Esophagus (tissue), 2 donors: ENCODE data around the gene MARCHF10. TPM values are rescaled to one million over a fixed set of nuclear protein-coding genes. Genes with fewer than 3 reads are reported as not detected.
"Not testable (repeated sequence)": the region's sequence is repeated elsewhere in the genome, so short reads cannot be mapped to it uniquely, and the experiment has no call there.

Source experiments
- H3K27ac ChIP-seq, 2 donors: one replicate each; pipeline ENCODE4 v1.5.1; 2013; ENCODE audit warnings: low read depth in 2 of 2, mild to moderate bottlenecking in 2 of 2, inconsistent platforms in 1 of 2, low read length in 1 of 2, moderate library complexity in 1 of 2
- H3K27me3 ChIP-seq, 2 donors: one replicate each; pipeline ENCODE4 v1.6.1; 2013; ENCODE audit warnings: low read length in 2 of 2, control low read depth in 1 of 2, mild to moderate bottlenecking in 1 of 2; ENCODE audit not compliant: insufficient read depth in 2 of 2, control insufficient read depth in 1 of 2
- H3K36me3 ChIP-seq, 2 donors: one replicate each; pipeline ENCODE4 v1.6.1; 2013; ENCODE audit warnings: low read length in 1 of 2; ENCODE audit not compliant: control insufficient read depth in 2 of 2, insufficient read depth in 2 of 2
- H3K4me1 ChIP-seq, 2 donors: one replicate each; pipeline ENCODE4 v1.6.1; 2013; ENCODE audit warnings: low read length in 1 of 2; ENCODE audit not compliant: control insufficient read depth in 2 of 2, insufficient read depth in 2 of 2
- H3K4me3 ChIP-seq, 2 donors: one replicate each; pipeline ENCODE4 v1.5.1; 2013; ENCODE audit warnings: low read length in 2 of 2, mild to moderate bottlenecking in 2 of 2, low read depth in 1 of 2, moderate library complexity in 1 of 2
- H3K9me3 ChIP-seq, 2 donors: one replicate each; pipeline ENCODE4 v1.6.1; 2013; ENCODE audit warnings: mild to moderate bottlenecking in 2 of 2, low read depth in 1 of 2, low read length in 1 of 2, moderate library complexity in 1 of 2; ENCODE audit not compliant: control insufficient read depth in 2 of 2, insufficient read depth in 1 of 2
- WGBS, 2 donors: extraction: QIAGEN DNeasy Blood & Tissue Kit; methylation state at CpG; one replicate each; pipeline ENCODE4 v1.1.7; 2013; 5-methylcytosine and 5-hydroxymethylcytosine counted together
- polyA plus RNA-seq, 2 donors: library from polyadenylated mRNA; stranded (reverse); fragments of 200-250 nt; gene quantifications; one replicate each; pipeline ENCODE4 v1.2.3, GENCODE V29; 2013
- donor health status: healthy with polysubstance abuse.
- donor health status: Bipolar disorder and iron deficiency.

MARCHF10 gene, protein sequence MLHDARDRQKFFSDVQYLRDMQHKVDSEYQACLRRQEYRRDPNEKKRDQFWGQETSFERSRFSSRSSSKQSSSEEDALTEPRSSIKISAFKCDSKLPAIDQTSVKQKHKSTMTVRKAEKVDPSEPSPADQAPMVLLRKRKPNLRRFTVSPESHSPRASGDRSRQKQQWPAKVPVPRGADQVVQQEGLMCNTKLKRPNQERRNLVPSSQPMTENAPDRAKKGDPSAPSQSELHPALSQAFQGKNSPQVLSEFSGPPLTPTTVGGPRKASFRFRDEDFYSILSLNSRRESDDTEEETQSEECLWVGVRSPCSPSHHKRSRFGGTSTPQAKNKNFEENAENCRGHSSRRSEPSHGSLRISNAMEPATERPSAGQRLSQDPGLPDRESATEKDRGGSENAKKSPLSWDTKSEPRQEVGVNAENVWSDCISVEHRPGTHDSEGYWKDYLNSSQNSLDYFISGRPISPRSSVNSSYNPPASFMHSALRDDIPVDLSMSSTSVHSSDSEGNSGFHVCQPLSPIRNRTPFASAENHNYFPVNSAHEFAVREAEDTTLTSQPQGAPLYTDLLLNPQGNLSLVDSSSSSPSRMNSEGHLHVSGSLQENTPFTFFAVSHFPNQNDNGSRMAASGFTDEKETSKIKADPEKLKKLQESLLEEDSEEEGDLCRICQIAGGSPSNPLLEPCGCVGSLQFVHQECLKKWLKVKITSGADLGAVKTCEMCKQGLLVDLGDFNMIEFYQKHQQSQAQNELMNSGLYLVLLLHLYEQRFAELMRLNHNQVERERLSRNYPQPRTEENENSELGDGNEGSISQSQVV
- under 1 TPM; 0.10 to 0.14 TPM for polyA plus RNA-seq

DNA sequence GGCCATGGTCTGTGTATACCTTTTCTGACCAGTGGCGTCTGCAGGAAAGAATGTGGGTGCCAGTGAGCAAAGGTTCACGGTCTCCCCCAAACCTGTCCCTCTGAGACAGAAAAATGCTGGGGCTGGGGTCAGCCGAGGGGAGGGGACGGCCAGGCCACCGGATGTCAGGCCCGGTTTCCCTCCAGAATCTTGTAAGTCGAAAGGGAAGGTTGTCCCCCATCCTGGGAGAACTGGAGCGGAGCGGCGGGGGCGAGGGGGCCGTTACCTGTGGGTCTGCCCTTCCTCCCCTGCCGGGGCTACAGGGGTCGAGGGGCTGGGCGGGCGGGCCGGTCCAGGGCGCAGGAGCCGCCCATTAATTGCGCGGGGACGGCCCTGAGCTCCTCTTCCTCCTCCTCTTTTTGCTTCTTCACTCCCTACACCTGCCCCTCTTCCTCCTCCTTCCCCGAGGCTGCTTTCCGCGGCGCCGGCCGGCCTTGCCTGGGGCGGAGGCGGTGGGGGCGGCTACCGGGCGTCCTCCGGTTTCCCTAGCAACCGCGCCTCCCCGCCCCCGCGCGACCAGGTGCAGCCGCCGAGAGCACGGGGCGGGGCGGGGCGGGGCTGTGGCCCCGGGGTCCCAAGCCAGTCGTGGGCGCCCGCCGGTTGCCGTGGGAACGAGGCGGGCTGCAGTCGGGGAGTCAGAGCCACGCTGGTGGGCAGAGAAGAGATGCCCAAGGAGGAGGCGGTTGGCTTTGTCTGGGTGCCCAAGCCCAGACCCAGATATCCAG is at the start of gene MARCHF10:
MARCHF10 (minus strand) TSS at position 503 of the 764 bp plus-strand sequence. CDS start 6,579 bp downstream, outside the sequence.
- Histone ChIP-seq H3K9me3 (no peaks in the 10 kb centered on the region), H3K27ac (no peak within 1 kb of the TSS)

DNA sequence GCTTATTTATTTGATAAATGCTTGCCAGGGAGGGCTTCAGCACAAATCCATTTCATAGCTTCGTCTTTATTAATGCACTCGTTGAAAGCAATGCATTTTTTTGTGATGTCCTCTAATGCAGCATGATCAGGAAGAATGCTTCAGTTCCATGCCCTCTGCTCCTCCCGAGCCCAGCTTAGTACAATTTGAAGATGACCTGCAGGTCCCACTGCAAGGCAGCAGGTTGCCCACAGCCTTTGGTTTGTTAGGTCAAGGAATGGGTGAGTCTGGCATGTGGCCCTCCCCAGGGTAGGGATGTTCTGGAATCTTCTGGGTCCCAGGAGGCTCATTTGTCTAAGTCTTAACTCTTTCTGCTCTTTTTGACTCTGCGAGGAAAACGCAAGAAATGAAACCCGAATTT is 49.4 kb upstream of the MARCHF10 start:
- 77 to 83% methylated on average over 6 of the region's 6 CpGs for WGBS, 2 donors
- Histone ChIP-seq H3K27me3 (no peaks in the 10 kb centered on the region), H3K4me1 (peaks cover 0 to 8% of the 10 kb centered on the region in 2 donors), H3K9me3 (no peaks in the 10 kb centered on the region), H3K4me3 (no peak overlapping the region), H3K36me3 (no peaks in the 10 kb centered on the region), H3K27ac (no peak overlapping the region)

More for the DNA sequence above, at the start of gene MARCHF10:
- Histone ChIP-seq H3K27me3 (no peaks in the 10 kb centered on the region), H3K36me3 (no peaks in the 10 kb centered on the region), H3K4me1 (peaks cover 0 to 3% of the 10 kb centered on the region in 2 donors), H3K4me3 (peak within 1 kb of the TSS in 1 of 2 donors; percentile 32)
- WGBS, 2 donors, result 11% methylated on average over 39 to 57 of the region's 57 CpGs

DNA sequence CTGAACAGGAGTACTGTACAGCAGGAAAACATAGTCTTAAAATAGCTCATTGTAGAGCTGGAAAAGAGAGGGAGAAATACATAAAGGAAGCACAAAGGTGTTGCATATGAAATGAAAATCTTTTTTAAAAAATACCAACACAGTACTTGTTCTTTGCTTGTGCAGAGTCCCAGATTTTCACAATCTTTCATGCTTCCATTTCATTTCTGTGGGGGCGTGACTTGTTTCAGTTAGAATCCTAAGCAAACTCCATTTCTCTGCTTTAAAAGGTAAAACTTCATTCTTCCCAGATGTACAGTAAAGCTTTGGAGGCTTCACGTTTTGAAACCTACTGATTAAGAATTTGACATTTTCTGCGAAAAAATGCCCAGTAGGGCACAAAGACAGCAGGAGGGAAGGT is 48.5 kb upstream of the MARCHF10 start:
- no peak overlapping the region for H3K27ac ChIP-seq

DNA sequence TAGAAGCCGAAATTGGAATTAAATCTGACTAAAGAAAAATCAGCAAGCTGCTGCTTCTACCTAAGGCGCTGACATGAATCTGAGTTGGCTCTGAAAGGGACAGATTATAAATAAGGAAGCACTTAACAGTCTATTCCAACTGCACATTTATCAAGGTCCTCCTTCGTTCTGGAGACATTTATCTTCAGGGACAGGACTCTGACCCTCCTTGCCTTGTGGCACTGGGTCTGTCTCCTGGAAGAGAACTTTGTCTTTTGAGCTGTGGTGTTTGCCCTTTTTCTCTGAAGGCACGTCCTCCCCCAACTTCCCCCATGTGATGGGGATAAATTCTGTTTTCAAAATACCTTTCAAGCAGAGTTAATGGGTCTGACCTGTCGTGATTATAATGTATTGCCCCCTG is 47.0 kb upstream of the MARCHF10 start:
- Histone ChIP-seq H3K36me3 (no peaks in the 10 kb centered on the region), H3K9me3 (no peaks in the 10 kb centered on the region), H3K27ac (no peak overlapping the region), H3K27me3 (no peaks in the 10 kb centered on the region), H3K4me3 (no peak overlapping the region), H3K4me1 (no peaks in the 10 kb centered on the region)
- WGBS, 2 donors, result 69 to 78% methylated on average over 5 of the region's 5 CpGs

More for the DNA sequence above, 48.5 kb upstream of the MARCHF10 start:
- H3K4me3 ChIP-seq, result no peak overlapping the region
- no peaks in the 10 kb centered on the region for H3K9me3 ChIP-seq
- H3K27me3 ChIP-seq, result no peaks in the 10 kb centered on the region
- H3K4me1 ChIP-seq, result peaks cover 0 to 8% of the 10 kb centered on the region in 2 donors
- H3K36me3 ChIP-seq, result no peaks in the 10 kb centered on the region
- 79 to 87% methylated on average over 3 of the region's 3 CpGs for WGBS, 2 donors

DNA sequence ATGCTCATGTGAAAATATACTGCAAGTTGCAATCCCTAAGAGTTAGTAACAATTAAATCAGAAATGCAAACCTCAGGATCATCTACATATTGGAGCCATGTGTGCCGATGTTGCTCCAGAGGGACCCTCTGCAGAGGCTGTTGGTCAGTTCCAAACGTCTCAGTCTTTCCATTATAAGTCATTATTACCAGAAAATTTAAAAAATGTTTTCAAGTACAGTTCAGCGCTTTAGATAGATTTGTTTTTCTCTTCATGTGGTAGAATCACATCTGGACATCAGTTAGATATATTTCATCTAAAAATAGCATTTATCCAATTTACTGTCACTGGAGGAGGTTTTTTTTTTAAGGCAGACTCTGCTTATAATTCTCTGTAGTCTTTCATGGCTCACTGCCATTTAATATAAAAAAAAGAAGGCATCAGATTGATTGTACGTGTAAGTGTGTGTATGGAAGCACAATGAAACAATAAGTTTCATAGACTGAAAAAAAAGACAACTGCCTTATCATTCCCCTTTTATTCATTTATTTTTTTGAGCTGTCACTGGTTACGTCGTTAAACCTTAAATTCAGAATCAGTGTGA is 46.1 kb upstream of the MARCHF10 start:
- H3K36me3 ChIP-seq, result no peaks in the 10 kb centered on the region
- no peaks in the 10 kb centered on the region for H3K4me1 ChIP-seq
- no peaks in the 10 kb centered on the region for H3K27me3 ChIP-seq
- no peak overlapping the region for H3K4me3 ChIP-seq
- WGBS, 2 donors, result 68 to 71% methylated on average over 6 of the region's 6 CpGs
- no peak overlapping the region for H3K27ac ChIP-seq
- no peaks in the 10 kb centered on the region for H3K9me3 ChIP-seq

DNA sequence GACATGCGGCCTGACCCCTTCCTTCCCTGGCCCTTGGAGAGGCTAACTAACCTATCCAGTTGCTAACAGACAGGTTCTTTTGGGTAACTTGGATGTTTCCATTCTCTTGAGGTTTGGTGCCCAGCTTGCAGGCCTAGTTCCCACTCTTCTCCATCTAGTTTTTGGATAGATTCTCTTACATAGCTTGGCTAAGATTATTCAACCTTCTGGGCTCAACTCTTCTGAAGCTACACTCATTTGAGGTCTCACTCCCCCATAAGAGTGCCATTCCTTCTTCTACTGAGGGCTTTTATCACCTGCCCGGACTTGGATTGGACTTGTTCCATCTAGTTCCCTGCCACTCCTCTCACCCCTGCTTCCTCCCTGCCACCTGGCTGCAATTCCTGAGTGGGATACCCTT is 44.1 kb upstream of the MARCHF10 start:
- Histone ChIP-seq H3K27me3 (no peaks in the 10 kb centered on the region), H3K9me3 (no peaks in the 10 kb centered on the region), H3K4me1 (no peaks in the 10 kb centered on the region), H3K4me3 (no peak overlapping the region), H3K36me3 (no peaks in the 10 kb centered on the region), H3K27ac (no peak overlapping the region)
- WGBS, 2 donors, result 86 to 95% methylated on average over 2 of the region's 2 CpGs

DNA sequence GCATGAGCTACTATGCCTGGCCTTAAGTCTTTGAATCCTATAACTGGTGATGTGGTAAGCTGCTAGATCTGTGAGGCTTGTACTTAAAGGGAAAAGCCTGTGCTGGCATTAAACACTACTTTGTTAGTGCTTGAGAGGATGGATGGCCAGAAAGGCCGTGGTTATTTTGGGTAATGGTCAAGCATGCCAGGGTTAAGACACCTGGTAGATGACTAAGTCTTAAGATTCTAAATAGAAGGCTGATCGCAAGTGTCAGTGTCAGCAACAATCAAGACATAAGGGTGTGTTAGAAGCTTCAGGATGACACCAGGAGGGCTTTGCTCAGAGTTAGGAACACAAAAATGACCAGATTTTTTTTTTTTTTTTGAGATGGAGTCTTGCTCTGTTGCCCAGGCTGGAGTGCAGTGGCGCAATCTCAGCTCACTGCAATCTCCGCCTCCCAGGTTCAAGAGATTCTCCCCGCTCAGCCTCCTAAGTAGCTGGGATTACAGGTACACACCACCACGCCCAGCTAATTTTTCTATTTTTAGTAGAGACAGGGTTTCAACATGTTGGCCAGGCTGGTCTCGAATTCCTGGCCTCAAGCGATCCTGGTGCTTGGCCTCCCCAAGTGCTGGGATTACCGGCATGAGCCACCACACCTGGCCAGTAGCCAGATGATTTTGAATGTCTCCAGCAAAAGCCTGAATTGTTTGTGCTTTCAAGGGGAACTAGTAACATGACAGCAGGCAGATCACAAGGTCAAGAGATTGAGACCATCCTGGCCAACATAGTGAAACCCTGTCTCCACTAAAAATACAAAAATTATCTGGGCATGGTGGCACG is 41.7 kb upstream of the MARCHF10 start:
- 76 to 82% methylated on average over 10 of the region's 10 CpGs for WGBS, 2 donors
- not testable (repeated sequence) for H3K4me1 ChIP-seq, H3K36me3 ChIP-seq, H3K27ac ChIP-seq, H3K27me3 ChIP-seq, H3K9me3 ChIP-seq, H3K4me3 ChIP-seq

DNA sequence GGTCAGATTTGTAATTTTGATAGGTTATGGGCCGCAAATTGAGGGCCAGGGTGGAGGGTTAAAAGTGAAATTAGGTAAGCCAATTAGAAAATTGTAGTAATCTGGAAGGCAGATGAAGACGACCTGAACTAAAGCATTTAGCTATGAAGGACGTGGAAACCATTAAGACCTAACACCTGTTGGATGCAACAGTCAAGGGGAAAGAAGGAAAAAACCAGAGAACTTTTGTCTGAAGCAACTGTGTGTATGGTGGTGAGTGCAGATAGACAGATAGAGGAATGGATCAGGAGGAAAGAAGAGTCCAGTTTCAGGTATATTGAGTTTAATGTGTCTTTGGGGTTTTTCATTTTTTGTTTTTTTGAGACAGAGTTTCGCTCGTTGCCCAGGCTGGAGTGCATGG is 40.2 kb upstream of the MARCHF10 start:
- H3K27me3 ChIP-seq, result no peaks in the 10 kb centered on the region
- no peaks in the 10 kb centered on the region for H3K9me3 ChIP-seq
- no peaks in the 10 kb centered on the region for H3K36me3 ChIP-seq
- H3K27ac ChIP-seq, result no peak overlapping the region
- H3K4me3 ChIP-seq, result no peak overlapping the region
- no peaks in the 10 kb centered on the region for H3K4me1 ChIP-seq
- 83 to 92% methylated on average over 5 of the region's 5 CpGs for WGBS, 2 donors
